Activated gamma-delta T cell treated with Interleukin-2 at 50 U/mL for 16 hours (primary cell): ENCODE measurements around the gene S100A9.
A peak's percentile ranks its signal among the peaks of the same experiment; 100 is the strongest.
"Not testable (repeated sequence)": the region's sequence is repeated elsewhere in the genome, so short reads cannot be mapped to it uniquely, and the experiment has no call there.

Experiments
- DNase-seq: peaks from one replicate; pipeline ENCODE4 v3.0.0-alpha.2; 2020

Gene S100A9

DNA sequence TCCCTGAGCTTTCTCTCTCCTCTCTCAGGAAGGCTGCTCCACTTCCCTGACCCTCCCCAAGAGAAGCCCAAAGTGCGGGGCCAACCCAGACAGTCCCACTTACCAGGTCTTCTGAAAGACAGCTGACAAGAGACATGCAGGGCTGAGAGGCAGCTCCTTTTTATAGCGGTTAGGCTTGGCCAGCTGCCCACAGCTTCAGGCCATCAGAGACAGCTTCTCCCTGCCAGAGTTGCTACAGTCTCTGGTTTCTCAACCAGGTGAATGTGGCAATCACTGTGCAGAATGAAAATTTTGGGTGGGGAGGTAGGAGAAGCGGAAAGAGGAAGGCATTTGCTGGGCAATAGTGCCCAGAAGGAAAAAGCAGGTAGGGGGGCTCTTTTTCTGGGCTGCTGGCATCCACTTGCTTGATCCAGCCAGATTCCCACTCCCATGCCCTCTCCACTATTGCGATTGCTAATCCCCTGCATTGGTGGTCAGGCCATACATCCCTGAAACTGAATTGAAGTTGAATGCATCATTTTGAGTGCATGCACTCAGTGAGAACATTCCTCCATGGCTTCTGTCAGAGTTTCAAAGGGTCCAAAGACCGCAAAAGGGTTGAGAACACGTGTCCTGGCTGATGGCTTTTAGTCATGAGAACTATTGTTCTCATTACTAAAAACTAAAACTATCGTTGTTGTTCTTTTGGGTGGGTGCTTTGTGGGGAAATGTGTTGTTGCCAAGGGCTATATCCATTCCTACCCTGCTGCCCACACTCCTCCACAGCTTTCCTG, 33.5 kb downstream of the S100A9 start, which contains the start of gene S100A8:
S100A8 (minus strand) TSS at position 136 of the 773 bp plus-strand sequence. CDS start 538 bp downstream, outside the sequence.
- DNase-seq = no peak

DNA sequence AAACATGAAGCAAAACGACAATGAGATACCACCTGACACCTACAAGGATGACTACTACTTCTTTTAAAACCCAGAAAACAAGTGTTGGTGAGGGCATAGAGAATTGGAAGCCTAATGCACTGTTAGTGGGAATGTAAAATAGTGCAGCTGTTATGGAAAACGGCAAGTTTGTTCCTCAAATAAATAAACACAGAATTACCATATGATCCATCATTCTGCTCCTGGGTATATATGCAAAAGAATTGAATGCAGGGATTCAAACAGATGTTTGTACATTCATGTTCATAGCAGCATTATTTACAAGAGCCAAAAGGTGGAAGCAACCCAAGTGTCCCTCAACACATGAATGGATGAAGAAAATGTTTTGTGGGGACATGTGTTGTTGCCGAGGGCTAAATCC, 34.6 kb downstream of the S100A9 start:
- DNase-seq = no peak

DNA sequence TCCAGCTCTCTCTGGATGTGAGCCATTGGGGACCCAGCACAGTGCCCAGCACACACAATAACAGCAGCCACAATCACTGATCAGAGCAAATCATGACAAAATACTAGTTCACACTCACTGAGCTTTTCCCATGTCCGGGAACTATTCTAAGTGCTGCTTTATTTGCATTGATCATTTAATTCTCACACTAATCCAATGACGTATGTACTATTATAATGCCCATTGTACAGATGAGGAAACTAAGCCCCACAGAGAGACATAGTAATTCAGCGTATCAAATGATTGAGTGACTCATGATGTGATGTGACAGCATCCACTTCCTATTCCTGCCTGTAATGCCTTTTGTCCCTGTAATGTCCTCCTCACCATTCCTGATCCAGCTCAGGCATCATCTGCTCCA, 35.2 kb downstream of the S100A9 start:
- DNase-seq = no peak

DNA sequence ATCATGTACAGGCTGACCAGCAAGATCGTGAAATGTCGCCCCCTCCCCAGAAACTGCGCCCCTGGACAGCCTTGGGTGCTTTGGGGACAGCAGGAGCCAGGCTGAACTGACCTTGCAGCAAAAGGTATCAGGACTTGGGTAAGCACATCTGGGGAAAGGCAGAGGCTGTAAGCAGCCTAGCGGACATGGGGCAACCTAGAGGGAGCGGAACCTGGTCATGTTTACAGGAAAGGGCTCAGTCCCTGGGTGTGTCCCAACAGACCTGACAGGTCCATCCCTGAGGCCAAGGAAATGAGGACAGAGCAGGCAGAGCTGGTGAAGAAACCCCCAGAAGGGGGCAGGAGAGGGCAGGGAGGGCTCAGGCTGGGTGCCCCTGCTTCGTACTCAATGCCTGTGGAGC, 36.3 kb downstream of the S100A9 start:
- DNase-seq = no peak

DNA sequence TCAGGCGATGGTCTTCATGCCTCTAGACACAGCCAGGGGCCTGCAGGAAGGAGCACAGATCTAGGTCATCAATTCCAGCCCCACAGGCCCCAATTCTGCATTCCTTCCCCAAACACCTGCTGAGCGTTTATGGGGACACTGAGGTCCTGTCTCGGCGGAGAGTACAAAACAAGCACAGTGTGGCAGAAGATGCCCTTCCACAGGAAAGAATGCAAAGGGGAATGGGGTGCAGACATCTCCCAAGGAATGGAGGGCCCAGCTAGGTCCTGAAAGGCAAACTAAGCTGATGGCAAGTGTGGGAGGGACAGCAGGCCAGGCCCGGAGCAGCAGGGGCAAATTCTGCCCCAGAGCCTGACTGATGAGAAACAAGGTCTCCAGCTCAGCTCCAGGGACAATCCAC, 36.7 kb downstream of the S100A9 start:
- DNase-seq = no peak

DNA sequence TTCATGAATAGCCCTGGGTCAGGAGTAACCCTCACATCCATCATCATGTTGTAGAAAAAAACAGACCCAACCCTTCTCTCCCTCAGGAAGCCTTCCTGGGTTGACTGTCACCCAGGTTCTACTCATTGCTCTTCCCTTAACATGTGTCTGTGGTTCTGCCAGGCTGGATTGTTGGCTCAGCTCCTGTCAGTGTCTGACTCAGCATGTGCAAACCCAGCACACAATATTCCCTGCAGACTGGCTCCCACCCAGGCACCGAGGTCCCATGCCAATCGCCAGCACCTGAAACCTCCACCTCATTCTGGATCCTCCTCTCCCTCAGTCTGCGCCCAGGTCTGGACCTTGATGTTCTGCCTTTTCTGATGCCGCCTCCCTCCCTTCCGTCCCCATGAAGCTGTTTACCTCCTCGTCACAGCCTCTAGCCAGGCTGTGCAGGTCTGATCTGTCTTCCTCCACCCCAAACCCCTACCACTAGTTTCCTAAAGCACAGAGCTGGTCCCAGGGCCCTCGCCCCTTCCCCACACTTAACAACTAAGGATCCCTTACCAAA, 37.6 kb downstream of the S100A9 start:
- DNase-seq = no peak

DNA sequence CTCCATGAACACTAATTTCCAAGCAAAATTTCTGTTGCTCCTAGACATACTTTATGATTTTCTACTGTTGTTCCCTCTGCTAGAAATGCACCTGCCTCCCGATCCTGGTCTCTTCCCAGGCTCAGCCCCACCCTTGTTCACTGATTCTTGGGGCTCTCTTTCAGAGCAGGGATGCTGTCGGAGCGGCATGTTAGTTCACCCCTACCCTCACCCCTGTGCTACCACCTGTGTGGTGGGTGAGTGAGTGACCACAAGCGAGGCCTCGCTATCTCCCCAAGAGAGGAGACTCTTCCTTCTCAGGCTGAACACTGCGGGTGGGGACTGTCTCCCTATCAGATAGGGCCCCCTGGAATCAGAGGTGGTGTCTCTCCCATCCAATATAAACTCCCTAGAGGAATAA, 38.1 kb downstream of the S100A9 start:
- DNase-seq = no peak

DNA sequence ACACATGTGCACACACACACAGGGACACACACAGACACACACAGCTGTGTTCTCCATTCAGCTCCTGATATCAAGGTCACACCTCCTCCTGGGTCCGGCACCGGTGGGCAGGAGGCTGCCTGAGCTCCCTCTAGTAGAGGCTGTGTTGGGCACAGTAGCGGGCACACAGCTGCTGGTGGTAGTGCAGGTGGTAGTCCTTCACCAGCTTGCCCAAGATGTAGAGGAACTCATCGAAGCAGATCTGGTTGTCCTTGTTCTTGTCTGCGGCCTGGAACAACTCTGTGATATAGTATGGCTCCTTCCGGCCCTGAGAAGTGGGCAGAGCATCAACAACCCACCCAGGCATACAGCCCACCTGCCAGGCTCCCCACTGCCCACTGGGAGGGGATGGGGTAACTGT, 38.8 kb downstream of the S100A9 start:
- DNase-seq = no peak

DNA sequence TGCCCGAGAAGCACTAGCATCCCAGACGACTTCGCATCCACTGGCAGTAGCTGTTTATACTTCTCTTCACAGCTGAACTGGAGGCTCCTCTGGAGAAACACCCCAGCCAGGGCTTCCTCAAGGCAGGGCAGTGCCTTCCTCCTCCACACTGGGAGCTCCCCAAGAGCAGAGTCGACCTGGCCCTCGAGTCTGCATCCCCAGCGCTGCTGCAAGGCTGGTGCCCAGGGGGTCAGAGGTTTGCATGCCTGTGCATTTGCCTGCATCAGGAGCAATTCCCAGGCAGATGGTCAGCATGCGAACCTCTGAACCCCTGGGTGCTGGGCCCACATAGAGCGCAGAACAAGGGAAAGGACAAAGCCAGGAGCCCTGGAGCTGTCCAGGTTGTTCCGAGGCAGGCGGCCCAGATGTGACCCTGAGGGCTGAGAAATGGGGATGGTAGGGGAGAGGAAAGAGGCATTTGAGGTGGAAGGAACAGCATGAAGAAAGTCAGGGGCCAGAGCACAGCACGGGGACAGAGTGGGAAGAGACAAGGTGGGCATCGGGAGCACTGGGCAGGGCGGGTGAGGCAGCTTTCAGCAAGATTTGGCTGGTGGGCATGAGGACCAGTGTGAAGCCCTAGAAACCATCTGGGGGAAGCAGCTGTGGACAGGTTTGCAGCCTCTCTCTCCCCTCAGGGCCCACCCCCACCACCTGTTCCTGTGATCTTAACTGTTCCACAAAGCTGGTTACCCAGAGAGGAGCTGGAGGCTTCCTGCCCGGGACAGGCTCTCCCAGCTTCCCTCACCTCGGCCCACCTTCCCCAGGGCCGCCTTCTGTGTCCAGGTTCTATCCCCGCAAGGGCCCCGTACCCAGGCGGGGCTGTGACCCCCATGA, 39.6 kb downstream of the S100A9 start:
- no peak for DNase-seq

DNA sequence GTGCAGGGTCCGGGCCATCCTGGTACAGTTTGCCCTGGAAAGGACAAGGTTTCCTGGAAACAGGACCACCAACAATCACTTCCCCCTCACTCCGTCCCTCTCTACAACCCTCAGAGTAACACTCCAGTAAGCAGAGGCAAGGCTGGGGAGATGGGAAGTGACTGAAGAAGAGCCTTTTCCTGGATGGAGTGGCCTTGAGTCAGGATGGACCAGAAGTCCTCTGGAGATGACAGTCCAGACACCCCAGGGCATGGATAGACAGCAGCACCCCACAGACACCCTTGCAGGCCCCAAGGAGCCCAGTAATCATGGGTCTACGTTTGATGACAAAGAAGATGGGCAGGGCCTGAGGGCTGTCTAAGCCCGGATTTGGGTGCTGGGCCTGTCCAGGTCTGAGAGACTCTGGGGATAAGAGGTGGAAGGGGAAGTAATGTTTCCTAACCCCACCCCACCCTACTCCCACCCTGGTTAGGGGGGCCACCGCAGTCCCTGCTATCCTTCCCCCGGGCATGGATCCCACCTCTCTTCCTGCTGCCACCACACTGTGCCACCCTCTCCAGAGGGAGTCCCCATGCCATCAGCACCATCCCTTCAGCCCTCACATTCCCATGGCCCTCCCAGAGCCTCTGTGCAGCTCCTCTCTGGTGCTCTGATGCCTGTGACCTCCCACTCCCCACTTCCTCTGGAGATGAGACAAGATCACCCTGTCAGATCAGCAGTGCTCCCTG, 40.4 kb downstream of the S100A9 start:
- no peak for DNase-seq

DNA sequence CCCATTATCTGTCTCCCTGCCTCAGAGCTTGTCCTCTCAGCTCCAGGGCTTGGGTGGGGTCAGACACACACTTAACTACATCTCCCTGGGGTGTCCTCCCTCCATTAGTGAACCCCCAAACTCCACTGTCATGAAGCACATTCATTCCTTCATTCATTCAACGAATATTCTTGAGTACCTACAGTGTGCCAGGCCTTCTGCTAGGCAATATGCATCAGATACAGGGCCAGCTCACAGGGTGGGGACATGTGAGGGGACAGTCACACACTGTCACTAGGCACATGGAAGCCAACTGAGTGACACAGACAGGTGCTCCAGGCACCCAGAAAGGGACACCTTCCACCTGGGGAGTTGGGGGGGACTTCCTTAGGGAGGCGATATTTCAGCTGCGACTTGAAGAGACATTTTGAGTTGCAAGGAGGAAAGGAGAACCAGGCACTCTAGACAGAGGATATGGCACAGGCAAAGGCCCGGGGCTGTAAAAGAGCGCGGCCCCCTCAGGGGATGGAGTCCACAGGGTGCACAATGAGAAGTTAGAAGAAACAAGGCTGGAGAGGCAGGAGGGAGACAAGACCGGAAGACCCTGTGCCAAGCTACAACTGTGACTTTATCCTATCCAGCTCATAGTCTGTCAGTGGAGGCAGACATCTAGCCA, 41.9 kb downstream of the S100A9 start:
- no peak for DNase-seq

DNA sequence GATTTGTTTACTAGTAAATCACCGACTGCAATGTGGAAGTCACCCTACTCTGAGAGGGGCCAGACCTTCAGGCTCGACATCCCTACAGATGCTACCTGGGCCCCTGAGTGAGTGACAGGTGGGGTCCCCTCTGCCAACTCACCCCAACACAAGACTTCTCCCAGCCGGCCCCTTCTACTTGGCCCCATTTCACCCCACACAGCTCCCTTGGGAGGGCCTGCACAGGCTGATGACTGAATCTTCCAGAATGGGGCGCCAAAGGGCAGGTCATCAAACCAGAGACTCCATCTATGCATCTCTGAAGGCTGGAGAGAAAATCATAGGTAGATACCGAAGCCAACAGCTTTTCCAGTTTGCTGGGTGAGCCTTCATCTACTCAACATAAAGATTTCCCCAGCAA, 42.6 kb downstream of the S100A9 start:
- DNase-seq = no peak

DNA sequence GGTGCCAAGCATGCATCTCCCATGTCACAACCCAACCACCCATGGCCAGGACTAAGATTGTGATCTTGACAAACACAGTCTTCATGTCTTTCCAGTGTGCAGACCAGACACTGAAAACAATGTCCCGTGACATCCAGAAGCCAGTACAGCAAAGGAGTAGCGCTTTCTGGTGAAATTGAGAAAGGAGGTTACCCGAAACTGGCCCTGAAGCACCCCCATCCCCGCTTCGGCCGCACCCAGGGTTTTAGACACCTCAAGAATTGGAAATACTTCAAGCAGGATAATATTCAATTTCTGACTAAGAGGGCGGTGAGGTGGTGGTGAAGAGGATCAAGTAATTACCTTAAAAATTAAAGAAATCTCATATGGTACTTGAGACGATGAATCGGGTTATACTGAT, 43.8 kb downstream of the S100A9 start:
- DNase-seq = no peak

DNA sequence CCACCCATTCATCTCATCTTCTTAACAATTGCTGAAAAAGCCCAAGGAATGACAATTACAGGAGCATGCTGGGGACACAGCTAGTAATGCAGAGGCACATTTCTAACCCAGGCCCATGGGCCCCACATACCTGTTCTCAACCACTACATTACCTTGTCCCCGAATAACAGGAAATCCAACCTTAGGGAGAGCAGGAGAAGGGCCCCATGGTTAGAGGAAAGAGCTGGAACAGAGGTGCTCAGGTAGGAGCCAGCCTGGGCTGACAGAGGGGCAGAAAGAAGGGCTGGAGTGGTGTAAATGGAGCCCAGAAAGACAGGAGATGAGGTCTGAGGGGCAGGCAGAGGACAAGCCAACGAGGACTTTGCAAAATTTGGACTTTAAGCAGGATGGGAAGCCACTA, 44.6 kb downstream of the S100A9 start:
- no peak for DNase-seq

DNA sequence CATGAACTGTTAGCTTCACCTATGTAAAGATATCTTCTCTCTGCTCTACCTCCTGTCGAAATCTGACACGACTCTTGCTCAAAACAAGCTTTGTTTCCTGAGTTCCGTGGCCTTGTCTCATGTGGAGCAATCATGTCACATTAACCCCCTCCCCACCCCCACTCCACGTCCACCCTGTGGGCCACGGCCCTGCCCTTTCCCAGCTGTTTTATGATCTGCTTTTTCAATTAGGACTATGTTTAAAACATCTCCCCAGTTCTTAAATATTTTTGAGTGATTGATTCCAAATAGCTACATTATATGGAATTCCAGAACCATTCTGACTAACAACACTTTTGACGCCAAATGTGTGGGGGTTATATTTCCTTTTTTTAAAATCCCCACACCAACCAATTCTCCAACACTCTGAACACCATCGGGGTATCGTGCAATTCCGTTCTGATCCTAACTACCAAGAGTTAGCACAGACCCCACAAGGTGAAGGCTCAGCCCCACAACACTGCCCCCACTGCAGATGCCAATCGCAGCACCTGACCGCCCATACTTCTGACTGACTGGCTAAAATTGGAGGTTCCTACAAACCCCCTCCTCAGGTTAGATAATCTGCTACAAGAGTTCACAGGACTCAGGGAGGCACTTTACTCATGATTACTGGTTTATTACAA, 45.9 kb downstream of the S100A9 start:
- no peak for DNase-seq

DNA sequence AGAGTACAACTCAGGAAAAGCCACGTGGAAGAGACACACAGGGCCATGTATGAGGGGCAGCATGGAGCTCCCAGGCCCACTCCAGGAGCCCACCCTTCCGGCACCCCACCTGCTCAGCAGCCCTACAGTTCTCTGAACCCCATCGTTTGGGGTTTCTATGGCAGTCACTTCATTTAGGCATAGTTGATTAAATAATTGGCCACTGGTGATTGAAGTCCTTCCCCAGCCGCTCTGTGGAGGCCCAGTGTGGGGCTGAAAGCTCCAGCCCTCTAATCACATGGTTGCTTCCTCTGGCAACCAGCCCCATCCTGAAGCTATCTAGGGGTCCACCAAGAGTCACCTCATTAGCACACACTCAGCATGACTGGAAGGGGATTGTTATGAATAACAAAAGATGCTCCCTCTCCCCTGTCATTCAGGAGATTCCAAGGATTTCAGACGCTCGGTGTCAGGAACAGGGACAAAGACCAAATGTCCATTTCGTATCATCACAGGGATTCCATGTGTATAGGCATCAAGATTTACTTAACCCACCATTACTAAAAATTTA, 46.5 kb downstream of the S100A9 start:
- DNase-seq = no peak

DNA sequence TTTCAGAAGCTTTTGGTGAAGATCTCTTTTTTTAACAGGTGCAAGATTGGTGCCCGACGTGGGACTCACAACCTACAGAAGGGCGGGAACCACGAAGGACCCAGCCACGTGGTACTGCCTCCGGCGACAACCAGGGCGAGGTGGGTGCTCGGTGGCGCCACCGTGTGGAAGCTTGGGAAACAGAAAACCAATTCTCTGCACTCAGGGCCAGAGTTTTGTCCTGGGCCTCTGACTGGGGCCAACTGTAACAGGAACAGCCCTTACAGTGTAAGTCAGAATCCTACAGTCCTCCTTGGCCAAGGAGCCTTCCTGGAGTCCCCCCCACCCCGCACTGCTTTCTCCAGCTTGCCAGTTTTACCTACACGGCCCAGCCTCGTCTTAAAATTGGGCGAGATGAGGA, 47.1 kb downstream of the S100A9 start:
- DNase-seq = peak; percentile 37

DNA sequence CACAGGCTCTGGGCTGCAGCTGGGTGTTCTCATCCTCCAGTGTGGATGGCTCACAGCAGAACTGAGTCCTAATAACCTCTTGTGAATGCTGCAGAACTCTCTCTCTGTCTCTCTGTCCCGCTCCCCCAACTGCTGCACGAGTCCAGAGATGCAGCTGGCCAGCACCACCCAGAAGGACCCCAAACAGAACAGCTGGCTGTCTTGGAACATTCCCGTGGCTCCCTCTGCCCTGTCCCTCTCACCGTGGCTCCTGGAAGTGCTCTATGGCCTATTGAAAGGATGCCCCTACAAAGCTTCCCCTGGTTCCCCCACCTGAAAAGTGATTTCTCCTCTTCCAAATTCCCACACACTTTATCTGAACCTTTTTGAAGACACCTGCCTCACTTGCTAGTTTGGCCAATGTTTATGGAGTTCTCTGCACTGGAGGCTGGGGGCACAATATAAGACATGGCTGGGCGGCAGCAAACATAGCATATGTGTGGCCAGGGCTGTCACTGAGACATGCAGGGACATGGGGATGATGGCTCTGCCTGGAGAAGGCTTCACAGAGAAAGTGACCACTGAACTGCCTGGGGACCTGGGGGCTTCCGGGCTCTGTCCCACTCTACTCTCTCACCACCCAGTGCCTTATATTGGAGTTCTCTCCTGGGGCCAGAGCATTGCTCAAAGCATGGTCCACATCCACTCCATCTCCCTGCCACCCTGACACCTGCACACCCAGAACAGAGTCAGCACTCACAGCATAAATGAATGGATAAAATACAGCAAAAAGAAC, 48.4 kb downstream of the S100A9 start:
- not testable (repeated sequence) for DNase-seq

DNA sequence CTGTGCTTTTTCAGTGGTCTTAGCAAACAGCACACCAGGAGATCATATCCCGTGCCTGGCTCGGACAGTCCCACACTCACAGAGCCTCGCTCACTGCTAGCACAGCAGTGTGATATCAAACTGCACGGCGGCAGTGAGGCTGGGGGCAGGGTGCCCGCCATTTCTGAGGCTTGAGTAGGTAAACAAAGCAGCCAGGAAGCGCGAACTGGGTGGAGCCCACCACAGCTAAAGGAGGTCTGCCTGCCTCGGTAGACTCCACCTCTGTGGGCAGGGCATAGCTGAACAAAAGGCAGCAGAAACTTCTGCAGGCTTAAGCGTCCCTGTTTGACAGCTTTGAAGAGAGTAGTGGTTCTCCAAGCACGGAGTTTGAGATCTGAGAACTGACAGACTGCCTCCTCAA, 49.6 kb downstream of the S100A9 start:
- DNase-seq = peak; percentile 34
